GM21786 (cell line): ENCODE data around the gene SGCE.
A peak's percentile ranks its signal among the peaks of the same experiment; 100 is the strongest.
"Not testable (repeated sequence)": the region's sequence is repeated elsewhere in the genome, so short reads cannot be mapped to it uniquely, and the experiment has no call there.

Experiments used
- ATAC-seq: cut with Tn5 transposase; IDR thresholded peaks from one replicate; pipeline ENCODE4 v1.9.1; 2021; ENCODE audit not compliant: unreplicated experiment

Gene SGCE

GRCh38 chr7:94655848-94656657 lies at the start of gene SGCE:
SGCE (minus strand) TSS chr7:94656133; CDS start chr7:94656098, 35 bp downstream.
- peak; percentile 13 for ATAC-seq

- not testable (repeated sequence) for ATAC-seq
These were observed 49.5 kb upstream of the SGCE start for GRCh38 chr7:94705155-94706021.

- ATAC-seq, result no peak
These were observed 45.6 kb upstream of the SGCE start for GRCh38 chr7:94701555-94701973.

- no peak for ATAC-seq
These were observed 45.1 kb upstream of the SGCE start for GRCh38 chr7:94700926-94701554.

- no peak for ATAC-seq
These were observed 42.3 kb upstream of the SGCE start for GRCh38 chr7:94698275-94698674.

- ATAC-seq, result no peak
These were observed 41.4 kb upstream of the SGCE start for GRCh38 chr7:94697035-94697974.

GRCh38 chr7:94687810-94688209 lies 31.9 kb upstream of the SGCE start:
- no peak for ATAC-seq

- ATAC-seq, result no peak
These were observed 31.1 kb upstream of the SGCE start for GRCh38 chr7:94687076-94687475.

GRCh38 chr7:94683066-94683465 lies 27.1 kb upstream of the SGCE start:
- no peak for ATAC-seq

GRCh38 chr7:94679358-94679757 lies 23.4 kb upstream of the SGCE start:
- ATAC-seq, result no peak

GRCh38 chr7:94676431-94676830 lies 20.5 kb upstream of the SGCE start:
- ATAC-seq, result no peak

- ATAC-seq, result no peak
These were observed 19.4 kb upstream of the SGCE start for GRCh38 chr7:94675356-94675755.

GRCh38 chr7:94671444-94672235 lies 15.7 kb upstream of the SGCE start:
- no peak for ATAC-seq

GRCh38 chr7:94669773-94670495 lies 14.0 kb upstream of the SGCE start:
- no peak for ATAC-seq

- ATAC-seq, result no peak
These were observed 11.1 kb upstream of the SGCE start for GRCh38 chr7:94666879-94667587.

GRCh38 chr7:94665426-94665825 lies 9.5 kb upstream of the SGCE start:
- no peak for ATAC-seq

- ATAC-seq, result no peak
These were observed 8.1 kb upstream of the SGCE start for GRCh38 chr7:94664023-94664422.

GRCh38 chr7:94662548-94662947 lies 6.6 kb upstream of the SGCE start:
- ATAC-seq, result no peak
